Ovary (tissue), 9 donors: Measurements from ENCODE around the gene USP31. TPM values are rescaled to one million over a fixed set of nuclear protein-coding genes. Genes with fewer than 3 reads are reported as not detected.

ENCODE experiments used
- DNase-seq, 5 donors: peaks; one replicate each; pipeline ENCODE4 v3.0.0-alpha.2; 2019 to 2020
- H3K27ac ChIP-seq, 2 donors: fragments of 200-600 bp; one replicate each; pipeline versions ENCODE4 v1.5.1 to v1.8.0; 2019 to 2022
- H3K27me3 ChIP-seq: fragments of 200-600 bp; one replicate; pipeline ENCODE4 v1.8.0; 2022
- H3K36me3 ChIP-seq: fragments of 200-600 bp; sonication (generic); one replicate; pipeline ENCODE4 v1.5.1; 2019
- H3K4me1 ChIP-seq: one replicate; pipeline ENCODE4 v1.8.1; 2013; ENCODE audit warnings: mild to moderate bottlenecking, moderate library complexity; ENCODE audit not compliant: insufficient read depth
- H3K4me3 ChIP-seq: fragments of 200-600 bp; sonication (generic); one replicate; pipeline ENCODE4 v1.5.1; 2017
- H3K9me3 ChIP-seq, 2 donors: fragments of 200-600 bp in 1 of 2; sonication (generic) in 1 of 2; one replicate each; pipeline versions ENCODE4 v1.5.1 to v1.8.1; 2013 to 2019; ENCODE audit warnings: mild to moderate bottlenecking in 1 of 2, moderate library complexity in 1 of 2
- EP300 ChIP-seq: sonication (generic); formaldehyde crosslinking; IDR thresholded peaks from one replicate; pipeline ENCODE4 v1.6.1; 2017; ENCODE audit warnings: antibody characterized with exemption
- POLR2A ChIP-seq: fragments of 450-650 bp; IDR thresholded peaks from one replicate; pipeline ENCODE4 v1.6.1; 2017; ENCODE audit warnings: antibody characterized with exemption, mild to moderate bottlenecking, moderate library complexity
- WGBS, 3 donors: extraction: QIAGEN DNeasy Blood & Tissue Kit in 1 of 3; methylation state at CpG; one replicate each; pipeline versions ENCODE4 v1.1.5 to v1.1.7; 2013 to 2017; 5-methylcytosine and 5-hydroxymethylcytosine counted together
- intact Hi-C, 4 donors: fragments of 100-400 bp; cut with DNase I; formaldehyde crosslinking; loops; one replicate each; pipeline versions ENCODE4 v1.11.0 to v1.15.1; 2022 to 2023
- polyA plus RNA-seq, 2 donors: library from polyadenylated mRNA; stranded (reverse); fragments of 200-250 nt in 1 of 2; fragments of 350-450 nt in 1 of 2; fragmentation: Illumina TruSeq in 1 of 2; extraction: RNeasy Lipid Tissue Mini Kit (QIAGEN cat#74804) in 1 of 2; gene quantifications; one replicate each; pipeline ENCODE4 v1.2.3, GENCODE V29; 2013 to 2014
- total RNA-seq, 7 donors: library from RNA; depleted of rRNA in 2 of 7; stranded (reverse); fragments of >200 nt in 2 of 7; fragmentation: NEBNext Ultra II Directional in 3 of 7; extraction: Animal tissue kit (Norgen Biotek cat#: 25700) in 3 of 7; gene quantifications; one replicate each; pipeline versions ENCODE4 v1.1.0 to v1.2.4, GENCODE V29; 2016 to 2023
- TF ChIP-seq, protein P1 (sequence below), 3 donors: fragments of 450-650 bp in 2 of 3; fragments of 200-600 bp in 1 of 3; IDR thresholded peaks; one replicate each; pipeline versions ENCODE4 v1.5.1 to v1.8.0; 2016 to 2022; ENCODE audit warnings: antibody characterized with exemption in 3 of 3, mild to moderate bottlenecking in 1 of 3
- donor health status: DM: no; HTN: no; CAD: no; lungs with moderate emphysema.
- donor health status: DM: no; HTN: no; CAD: no.
- donor health status: Bipolar disorder and iron deficiency.
- donor health status: DM: yes; HTN: yes; CAD: no.
- donor health status: DM: no; HTN: no; CAD: no.
- donor health status: DM: yes; HTN: yes; CAD: no.

Gene USP31
- total and polyA plus RNA-seq, 9 donors = 1.5 to 10.6 (median 7.3) TPM

DNA sequence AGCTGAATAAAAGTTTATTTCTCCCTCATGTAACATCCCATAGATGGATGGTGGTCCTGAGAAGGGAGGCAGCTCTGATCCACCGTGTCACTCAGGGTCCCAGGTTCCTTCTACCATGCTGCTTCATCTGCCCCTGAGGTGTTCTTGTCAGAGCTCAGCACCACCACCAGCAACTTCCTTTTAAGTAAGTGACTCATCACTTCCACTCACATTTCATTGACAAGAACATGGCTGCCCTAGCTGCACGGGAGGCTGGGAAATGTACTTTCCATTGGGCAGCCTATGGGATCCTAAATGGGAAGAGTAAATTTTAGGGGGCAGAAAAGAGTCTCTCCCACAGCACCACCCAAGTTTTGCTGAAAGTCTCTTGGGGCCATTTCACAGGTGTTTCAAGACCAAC is 134.7 kb downstream of the USP31 start:
- Histone ChIP-seq H3K4me3 (no peak overlapping the region), H3K9me3 (no peaks in the 10 kb centered on the region), H3K4me1 (no peaks in the 10 kb centered on the region), H3K27ac (no peak overlapping the region), H3K36me3 (no peaks in the 10 kb centered on the region), H3K27me3 (no peaks in the 10 kb centered on the region)
- WGBS, 3 donors = 36 to 67% (median 49%) methylated on average over 1 to 2 of the region's 2 CpGs
- intact Hi-C loops = no loop called here
- no peak for DNase-seq
- TF ChIP-seq POLR2A (no peak), EP300 (no peak)
- TF ChIP-seq, protein P1, sequence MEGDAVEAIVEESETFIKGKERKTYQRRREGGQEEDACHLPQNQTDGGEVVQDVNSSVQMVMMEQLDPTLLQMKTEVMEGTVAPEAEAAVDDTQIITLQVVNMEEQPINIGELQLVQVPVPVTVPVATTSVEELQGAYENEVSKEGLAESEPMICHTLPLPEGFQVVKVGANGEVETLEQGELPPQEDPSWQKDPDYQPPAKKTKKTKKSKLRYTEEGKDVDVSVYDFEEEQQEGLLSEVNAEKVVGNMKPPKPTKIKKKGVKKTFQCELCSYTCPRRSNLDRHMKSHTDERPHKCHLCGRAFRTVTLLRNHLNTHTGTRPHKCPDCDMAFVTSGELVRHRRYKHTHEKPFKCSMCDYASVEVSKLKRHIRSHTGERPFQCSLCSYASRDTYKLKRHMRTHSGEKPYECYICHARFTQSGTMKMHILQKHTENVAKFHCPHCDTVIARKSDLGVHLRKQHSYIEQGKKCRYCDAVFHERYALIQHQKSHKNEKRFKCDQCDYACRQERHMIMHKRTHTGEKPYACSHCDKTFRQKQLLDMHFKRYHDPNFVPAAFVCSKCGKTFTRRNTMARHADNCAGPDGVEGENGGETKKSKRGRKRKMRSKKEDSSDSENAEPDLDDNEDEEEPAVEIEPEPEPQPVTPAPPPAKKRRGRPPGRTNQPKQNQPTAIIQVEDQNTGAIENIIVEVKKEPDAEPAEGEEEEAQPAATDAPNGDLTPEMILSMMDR (IDR thresholded peaks at IDR 0.05) = no peak

Other genes with a start within 250 kb of the USP31 start
- gene SCNN1G, start 33.3 kb upstream of the USP31 start, total RNA-seq = 1 to 10 TPM in 2 of 7 donors, under 1 TPM in 2, not detected in 3; 0.05 to 2.6 (median 1.0) TPM
- under 1 TPM in 1 of 2 donors, not detected in 1; 0.02 TPM for gene SCNN1G, start 33.3 kb upstream of the USP31 start, polyA plus RNA-seq
- 1 to 10 TPM in 4 of 7 donors, under 1 TPM in 2, not detected in 1; 0.13 to 1.8 (median 1.0) TPM for gene SCNN1B, start 152.8 kb upstream of the USP31 start, total RNA-seq
- 1 to 10 TPM in 1 of 2 donors, under 1 TPM in 1; 0.94 to 2.5 TPM for gene SCNN1B, start 152.8 kb upstream of the USP31 start, polyA plus RNA-seq